SK-N-SH (cell line): Measurements from ENCODE around the gene BRI3BP. TPM values are rescaled to one million over a fixed set of nuclear protein-coding genes. Genes with fewer than 3 reads are reported as not detected.
"Not testable (repeated sequence)": the region's sequence is repeated elsewhere in the genome, so short reads cannot be mapped to it uniquely, and the experiment has no call there.

Experiments used
- CTCF ChIA-PET: fragments of 300-600, 350-600 bp; formaldehyde crosslinking; extraction: SDS; loops from one replicate; lab custom pipeline; 2021; lab: Yijun Ruan, JAX
- POLR2A ChIA-PET: fragments of 350-600 bp; sonication (Branson Sonifier 250); formaldehyde crosslinking; extraction: SDS; loops from one replicate; lab custom pipeline; 2020; ENCODE audit warnings: antibody characterized with exemption, inconsistent platforms; lab: Yijun Ruan, JAX
- DNase-seq: peaks from one replicate; pipeline ENCODE4 v3.0.0; 2012
- H2AFZ ChIP-seq: fragments of 200-600 bp; sonication (generic); 2 replicates; pipeline ENCODE4 v1.8.1; 2016; ENCODE audit warnings: antibody characterized with exemption, mild to moderate bottlenecking, low read depth
- H3F3A ChIP-seq: fragments of 200-600 bp; sonication (generic); replicated peaks from 2 replicates; pipeline ENCODE3; 2016; ENCODE audit warnings: antibody characterized with exemption, mild to moderate bottlenecking; ENCODE audit not compliant: insufficient read depth
- H3K27ac ChIP-seq, 2 experiments: fragments of 200-500 bp in 1 of 2; fragments of 200-600 bp in 1 of 2; sonication (Bioruptor generic) in 1 of 2; sonication (generic), shearing (Covaris generic) in 1 of 2; 2 replicates each; pipeline versions ENCODE4 v1.5.1 to v1.6.1; 2014 to 2016; ENCODE audit warnings: low read depth in 2 of 2, inconsistent platforms in 1 of 2, low read length in 1 of 2, mild to moderate bottlenecking in 1 of 2, mixed read lengths in 1 of 2
- H3K27me3 ChIP-seq: fragments of 200-600 bp; sonication (generic), shearing (Covaris generic); 2 replicates; pipeline ENCODE4 v1.6.1; 2016; ENCODE audit warnings: mixed run types; ENCODE audit not compliant: insufficient read depth
- H3K36me3 ChIP-seq, 2 experiments: fragments of 200-500 bp in 1 of 2; fragments of 200-600 bp in 1 of 2; sonication (Bioruptor generic) in 1 of 2; sonication (generic) in 1 of 2; replicated peaks in 1 of 2; 2 replicates each; pipeline versions ENCODE3 to v1.5.1; 2014 to 2016; ENCODE audit warnings: low read length in 1 of 2, mild to moderate bottlenecking in 1 of 2; ENCODE audit not compliant: insufficient read depth in 2 of 2, control insufficient read depth in 1 of 2
- H3K4me1 ChIP-seq, 2 experiments: fragments of 200-500 bp in 1 of 2; fragments of 200-600 bp in 1 of 2; sonication (Bioruptor generic) in 1 of 2; sonication (generic), shearing (Covaris generic) in 1 of 2; 2 replicates each; pipeline versions ENCODE4 v1.5.1 to v1.6.1; 2014 to 2016; ENCODE audit warnings: low read depth in 1 of 2, low read length in 1 of 2, mixed run types in 1 of 2; ENCODE audit not compliant: insufficient read depth in 2 of 2, control insufficient read depth in 1 of 2
- H3K4me2 ChIP-seq: fragments of 200-600 bp; sonication (generic), shearing (Covaris generic); 2 replicates; pipeline ENCODE4 v1.6.1; 2017; ENCODE audit warnings: mixed run types
- H3K4me3 ChIP-seq, 2 experiments: fragments of 200-500 bp in 1 of 2; fragments of 200-600 bp in 1 of 2; sonication (Bioruptor generic) in 1 of 2; sonication (generic), shearing (Covaris generic) in 1 of 2; 2 replicates each; pipeline versions ENCODE4 v1.5.1 to v1.8.1; 2014 to 2016; ENCODE audit warnings: low read depth in 2 of 2, inconsistent platforms in 1 of 2, low read length in 1 of 2, mild to moderate bottlenecking in 1 of 2, mixed read lengths in 1 of 2, moderate library complexity in 1 of 2
- H3K79me2 ChIP-seq: fragments of 200-600 bp; sonication (generic); 2 replicates; pipeline ENCODE4 v1.8.1; 2017; ENCODE audit warnings: mild to moderate bottlenecking; ENCODE audit not compliant: insufficient read depth
- H3K9ac ChIP-seq: fragments of 200-600 bp; sonication (generic); 2 replicates; pipeline ENCODE4 v1.6.1; 2017; ENCODE audit warnings: mixed run types
- H3K9me2 ChIP-seq: fragments of 200-600 bp; sonication (generic); 2 replicates; pipeline ENCODE4 v1.6.1; 2017; ENCODE audit warnings: mixed run types
- H3K9me3 ChIP-seq: fragments of 200-600 bp; sonication (generic); 2 replicates; pipeline ENCODE4 v1.6.1; 2017; ENCODE audit warnings: mixed run types, mild to moderate bottlenecking, moderate library complexity
- H4K20me1 ChIP-seq: fragments of 200-600 bp; sonication (generic); 2 replicates; pipeline ENCODE4 v1.6.1; 2017; ENCODE audit warnings: mild to moderate bottlenecking, mixed run types; ENCODE audit not compliant: insufficient read depth
- ELF1 ChIP-seq: IDR thresholded peaks from 2 replicates; pipeline ENCODE4 v1.4.0; 2012
- EP300 ChIP-seq, 2 experiments: IDR thresholded peaks; 2 replicates each; pipeline versions ENCODE4 v1.4.0 to v1.6.1; 2012; ENCODE audit warnings: borderline replicate concordance in 1 of 2, low read depth in 1 of 2, low read length in 1 of 2
- FOSL2 ChIP-seq: IDR thresholded peaks from 2 replicates; pipeline ENCODE4 v1.4.0; 2012; ENCODE audit warnings: low read depth, mild to moderate bottlenecking, moderate library complexity, borderline replicate concordance
- FOXM1 ChIP-seq: IDR thresholded peaks from 2 replicates; pipeline ENCODE4 v1.4.0; 2012; ENCODE audit warnings: low read depth, mild to moderate bottlenecking
- GATA2 ChIP-seq: sonication (generic); formaldehyde crosslinking; IDR thresholded peaks from 2 replicates; pipeline ENCODE4 v1.5.0; 2020; ENCODE audit warnings: mild to moderate bottlenecking, missing genetic modification reagents
- MXI1 ChIP-seq: IDR thresholded peaks from 2 replicates; pipeline ENCODE4 v1.6.1; 2012; ENCODE audit warnings: mild to moderate bottlenecking, low read depth, low read length, improper control_type of control experiment
- NRF1 ChIP-seq: IDR thresholded peaks from 2 replicates; pipeline ENCODE4 v1.6.1; 2012; ENCODE audit warnings: low read depth, mild to moderate bottlenecking, low read length
- POLR2AphosphoS5 ChIP-seq: IDR thresholded peaks from 2 replicates; pipeline ENCODE4 v1.6.1; 2012; ENCODE audit warnings: low read depth, low read length
- RAD21 ChIP-seq: IDR thresholded peaks from 2 replicates; pipeline ENCODE4 v1.6.1; 2012; ENCODE audit warnings: mild to moderate bottlenecking, low read length
- REST ChIP-seq: IDR thresholded peaks from 2 replicates; pipeline ENCODE4 v1.6.1; 2012; ENCODE audit warnings: mild to moderate bottlenecking, low read depth, low read length, moderate library complexity
- RXRA ChIP-seq: IDR thresholded peaks from 2 replicates; pipeline ENCODE4 v1.4.0; 2012; ENCODE audit warnings: low read depth, mild to moderate bottlenecking, borderline replicate concordance
- SIN3A ChIP-seq: IDR thresholded peaks from 2 replicates; pipeline ENCODE4 v1.6.1; 2012; ENCODE audit warnings: low read depth, mild to moderate bottlenecking, low read length, moderate library complexity, borderline replicate concordance
- TEAD4 ChIP-seq: IDR thresholded peaks from 2 replicates; pipeline ENCODE4 v1.4.0; 2012; ENCODE audit warnings: mild to moderate bottlenecking, borderline replicate concordance; ENCODE audit not compliant: insufficient read depth
- WGBS: methylation state at CpG from one replicate; pipeline ENCODE4 v1.1.6; 2017; ENCODE audit warnings: low lambda C conversion rate; 5-methylcytosine and 5-hydroxymethylcytosine counted together
- polyA plus RNA-seq, 3 experiments: library from polyadenylated mRNA; depleted of rRNA; stranded (reverse); fragments of >200 nt; gene quantifications; 2 replicates each; pipeline ENCODE4 v1.2.3, GENCODE V29; 2012
- TF ChIP-seq, protein P1 (sequence below): IDR thresholded peaks from 2 replicates; pipeline ENCODE4 v1.4.0; 2012; ENCODE audit warnings: low read depth, borderline replicate concordance
- TF ChIP-seq, protein P2 (sequence below): IDR thresholded peaks from 2 replicates; pipeline ENCODE4 v1.4.0; 2012; ENCODE audit warnings: low read depth, borderline replicate concordance

The BRI3BP gene
- polyA plus RNA-seq, 1 of the 3 experiments (the other 2 are of a cell fraction): 3.8 TPM

DNA sequence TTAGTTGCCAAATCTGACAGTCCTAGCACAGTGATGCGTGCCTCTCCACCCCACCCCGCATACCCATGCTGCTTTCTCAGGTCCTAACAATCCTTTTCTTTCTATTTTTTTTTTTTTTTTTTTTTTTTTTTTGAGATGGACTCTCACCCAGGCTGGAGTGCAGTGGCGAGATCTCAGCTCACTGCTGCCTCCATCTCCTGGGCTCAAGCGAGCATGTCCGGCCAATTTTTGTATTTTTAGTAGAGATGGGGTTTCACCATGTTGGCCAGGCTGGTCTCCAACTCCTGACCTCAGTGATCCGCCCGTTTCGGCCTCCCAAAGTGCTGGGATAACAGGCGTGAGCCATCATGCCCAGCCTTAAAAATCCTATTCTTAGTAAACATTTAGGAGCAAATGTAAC lies 38.0 kb downstream of the BRI3BP start:
- H3F3A ChIP-seq, H3K9ac ChIP-seq, H3K27ac ChIP-seq, H3K79me2 ChIP-seq, H3K4me1 ChIP-seq, H3K36me3 ChIP-seq, H3K9me3 ChIP-seq, H3K4me2 ChIP-seq, DNase-seq, H2AFZ ChIP-seq, H4K20me1 ChIP-seq, H3K4me3 ChIP-seq, H3K27me3 ChIP-seq, POLR2A ChIA-PET, H3K9me2 ChIP-seq: not testable (repeated sequence)
- CTCF ChIA-PET: interaction anchor here (1.2 kb wide), 1 partner anchor 38 kb away, joined by 3 read pairs; the partner anchor contains the start of gene BRI3BP
- WGBS: 94% methylated on average over 9 of the region's 9 CpGs

- WGBS: 96% methylated on average over 19 of the region's 19 CpGs
- Histone ChIP-seq H3K79me2 (no peaks in the 10 kb centered on the region), H3K9me2 (no peaks in the 10 kb centered on the region), H4K20me1 (no peaks in the 10 kb centered on the region), H3K27me3 (no peaks in the 10 kb centered on the region), H3K9ac (no peak overlapping the region), H3K4me3 (no peak overlapping the region), H3K36me3 (no peaks in the 10 kb centered on the region), H3K4me2 (no peak overlapping the region), H3K9me3 (no peaks in the 10 kb centered on the region), H3K27ac (no peak overlapping the region), H3K4me1 (peaks cover 0 to 2% of the 10 kb centered on the region in 2 experiments; a peak in 1 of 4 replicates), H2AFZ (no peak overlapping the region), H3F3A (peaks cover 3% of the 10 kb centered on the region)
- no peak for DNase-seq
- ChIA-PET POLR2A (no interaction called here), CTCF (interaction anchor here (1.2 kb wide), 1 partner anchor 39 kb away, joined by 3 read pairs; the partner anchor contains the start of gene BRI3BP)
- TF ChIP-seq MXI1: no peak
- TF ChIP-seq POLR2AphosphoS5: no peak
- TF ChIP-seq RAD21: no peak
- TF ChIP-seq RXRA: no peak
- TF ChIP-seq FOSL2: no peak
- TF ChIP-seq, protein P1, sequence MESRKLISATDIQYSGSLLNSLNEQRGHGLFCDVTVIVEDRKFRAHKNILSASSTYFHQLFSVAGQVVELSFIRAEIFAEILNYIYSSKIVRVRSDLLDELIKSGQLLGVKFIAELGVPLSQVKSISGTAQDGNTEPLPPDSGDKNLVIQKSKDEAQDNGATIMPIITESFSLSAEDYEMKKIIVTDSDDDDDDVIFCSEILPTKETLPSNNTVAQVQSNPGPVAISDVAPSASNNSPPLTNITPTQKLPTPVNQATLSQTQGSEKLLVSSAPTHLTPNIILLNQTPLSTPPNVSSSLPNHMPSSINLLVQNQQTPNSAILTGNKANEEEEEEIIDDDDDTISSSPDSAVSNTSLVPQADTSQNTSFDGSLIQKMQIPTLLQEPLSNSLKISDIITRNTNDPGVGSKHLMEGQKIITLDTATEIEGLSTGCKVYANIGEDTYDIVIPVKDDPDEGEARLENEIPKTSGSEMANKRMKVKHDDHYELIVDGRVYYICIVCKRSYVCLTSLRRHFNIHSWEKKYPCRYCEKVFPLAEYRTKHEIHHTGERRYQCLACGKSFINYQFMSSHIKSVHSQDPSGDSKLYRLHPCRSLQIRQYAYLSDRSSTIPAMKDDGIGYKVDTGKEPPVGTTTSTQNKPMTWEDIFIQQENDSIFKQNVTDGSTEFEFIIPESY: no peak
- no peak for TF ChIP-seq TEAD4
Measured at GRCh38 chr12:125032466-125033152, 39.2 kb downstream of the BRI3BP start.

DNA sequence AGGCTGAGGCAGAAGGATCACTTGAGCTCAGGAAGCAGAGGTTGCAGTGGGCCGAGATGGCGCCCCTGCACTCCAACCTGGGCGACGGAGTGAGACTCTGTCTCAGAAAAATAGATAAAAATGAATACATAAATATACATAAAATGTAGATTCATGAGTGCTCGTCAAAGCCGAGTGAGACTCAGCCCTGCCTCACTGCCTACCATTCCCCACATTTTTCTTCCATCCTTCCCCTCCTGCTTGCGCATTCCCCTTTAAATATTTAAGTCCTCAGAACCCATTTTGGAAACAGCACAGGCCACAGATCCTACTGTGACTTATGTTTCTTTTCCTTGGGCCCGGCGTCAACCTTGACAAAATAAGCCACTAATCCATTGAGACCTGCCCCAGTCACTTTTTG lies 39.8 kb downstream of the BRI3BP start:
- CTCF ChIA-PET: no interaction called here
- no peaks in the 10 kb centered on the region for H3K36me3 ChIP-seq
- H3K4me2 ChIP-seq: no peak overlapping the region
- DNase-seq: no peak
- H3K4me3 ChIP-seq: no peak overlapping the region
- peaks cover 3% of the 10 kb centered on the region for H3F3A ChIP-seq
- POLR2A ChIA-PET: no interaction called here
- H3K4me1 ChIP-seq: peaks cover 0 to 2% of the 10 kb centered on the region in 2 experiments; a peak in 1 of 4 replicates
- H4K20me1 ChIP-seq: no peaks in the 10 kb centered on the region
- H3K9ac ChIP-seq: no peak overlapping the region
- H3K27ac ChIP-seq: no peak overlapping the region
- WGBS: 92% methylated on average over 9 of the region's 9 CpGs
- no peaks in the 10 kb centered on the region for H3K79me2 ChIP-seq
- no peaks in the 10 kb centered on the region for H3K27me3 ChIP-seq
- H3K9me3 ChIP-seq: no peaks in the 10 kb centered on the region
- H2AFZ ChIP-seq: no peak overlapping the region
- H3K9me2 ChIP-seq: no peaks in the 10 kb centered on the region
- TF ChIP-seq GATA2 (CRISPR knock-in tag) (no peak), EP300 (IDR thresholded peaks at IDR 0.05; ENCODE audit: borderline replicate concordance in 1 of 2, low read depth in 1 of 2, low read length in 1 of 2) (no peak), FOXM1 (no peak), SIN3A (no peak), ELF1 (no peak), NRF1 (no peak), RXRA (no peak), MXI1 (no peak), REST (no peak), FOSL2 (no peak)
- TF ChIP-seq, protein P2, sequence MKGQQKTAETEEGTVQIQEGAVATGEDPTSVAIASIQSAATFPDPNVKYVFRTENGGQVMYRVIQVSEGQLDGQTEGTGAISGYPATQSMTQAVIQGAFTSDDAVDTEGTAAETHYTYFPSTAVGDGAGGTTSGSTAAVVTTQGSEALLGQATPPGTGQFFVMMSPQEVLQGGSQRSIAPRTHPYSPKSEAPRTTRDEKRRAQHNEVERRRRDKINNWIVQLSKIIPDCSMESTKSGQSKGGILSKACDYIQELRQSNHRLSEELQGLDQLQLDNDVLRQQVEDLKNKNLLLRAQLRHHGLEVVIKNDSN: no peak
